ENCODE measurements around the gene GPR61. TPM values are rescaled to one million over a fixed set of nuclear protein-coding genes. Genes with fewer than 3 reads are reported as not detected.

GPR61 gene
- total RNA-seq, 4 donors from 2014 or later: 0.11 to 3.8 (median 1.1) TPM

- intact Hi-C loops (cut with DNase I): no loop called here
- TF ChIP-seq CTCF (IDR thresholded peaks at IDR 0.05) (no peak), POLR2A (IDR thresholded peaks at IDR 0.05) (no peak)
- 71 to 84% methylated on average over 4 to 5 of the region's 5 CpGs for WGBS, 2 donors
Measured at GRCh38 chr1:109501644-109502363, 37.9 kb upstream of the GPR61 start.

GRCh38 chr1:109502364-109502851 lies 37.3 kb upstream of the GPR61 start:
- peaks cover 6 to 11% of the 10 kb centered on the region in 2 donors for H3K36me3 ChIP-seq
- peaks cover 4 to 11% of the 10 kb centered on the region in 2 donors for H3K4me1 ChIP-seq
- DNase-seq: no peak
- no peak overlapping the region for H3K27ac ChIP-seq
- TF ChIP-seq CTCF (IDR thresholded peaks at IDR 0.05): no peak
- no peak for TF ChIP-seq POLR2A (IDR thresholded peaks at IDR 0.05)
- no peaks in the 10 kb centered on the region for H3K27me3 ChIP-seq
- no peaks in the 10 kb centered on the region for H3K9me3 ChIP-seq
- 87 to 90% methylated on average over 3 of the region's 3 CpGs for WGBS, 2 donors
- intact Hi-C loops (cut with DNase I): no loop called here
- H3K4me3 ChIP-seq (replicated peaks in 1 of 3): no peak overlapping the region

More at GRCh38 chr1:109501644-109502363, 37.9 kb upstream of the GPR61 start:
- Histone ChIP-seq H3K4me3 (replicated peaks in 1 of 3) (no peak overlapping the region), H3K4me1 (peaks cover 4 to 11% of the 10 kb centered on the region in 2 donors), H3K27me3 (no peaks in the 10 kb centered on the region), H3K27ac (no peak overlapping the region), H3K9me3 (no peaks in the 10 kb centered on the region), H3K36me3 (peaks cover 11 to 17% of the 10 kb centered on the region in 2 donors)
- no peak for DNase-seq

GRCh38 chr1:109503935-109504334 lies 35.7 kb upstream of the GPR61 start:
- Histone ChIP-seq H3K27me3 (no peaks in the 10 kb centered on the region), H3K4me1 (peaks cover 4 to 15% of the 10 kb centered on the region in 2 donors), H3K9me3 (no peaks in the 10 kb centered on the region), H3K4me3 (replicated peaks in 1 of 3) (no peak overlapping the region), H3K36me3 (peaks cover 3 to 5% of the 10 kb centered on the region in 2 donors), H3K27ac (no peak overlapping the region)
- TF ChIP-seq POLR2A (IDR thresholded peaks at IDR 0.05): no peak
- TF ChIP-seq CTCF (IDR thresholded peaks at IDR 0.05): no peak
- 73 to 80% methylated on average over 5 of the region's 5 CpGs for WGBS, 2 donors
- no peak for DNase-seq
- intact Hi-C loops (cut with DNase I): no loop called here

GRCh38 chr1:109504974-109505373 lies 34.7 kb upstream of the GPR61 start:
- peaks cover 6 to 11% of the 10 kb centered on the region in 2 donors for H3K4me1 ChIP-seq
- TF ChIP-seq CTCF (IDR thresholded peaks at IDR 0.05): no peak
- no peak for TF ChIP-seq POLR2A (IDR thresholded peaks at IDR 0.05)
- H3K4me3 ChIP-seq (replicated peaks in 1 of 3): no peak overlapping the region
- H3K27me3 ChIP-seq: no peaks in the 10 kb centered on the region
- 88 to 93% methylated on average over 1 of the region's 1 CpG for WGBS, 2 donors
- intact Hi-C loops (cut with DNase I): no loop called here
- H3K27ac ChIP-seq: no peak overlapping the region
- H3K36me3 ChIP-seq: peaks cover 3 to 5% of the 10 kb centered on the region in 2 donors
- no peak for DNase-seq
- no peaks in the 10 kb centered on the region for H3K9me3 ChIP-seq

Measured in thyroid gland (tissue), 4 donors.